ENCODE results near the gene RBKS. TPM values are rescaled to one million over a fixed set of nuclear protein-coding genes. Genes with fewer than 3 reads are reported as not detected.

Gene RBKS
- total and polyA plus RNA-seq, 12 donors = 0.88 to 9.1 (median 5.0) TPM

DNA sequence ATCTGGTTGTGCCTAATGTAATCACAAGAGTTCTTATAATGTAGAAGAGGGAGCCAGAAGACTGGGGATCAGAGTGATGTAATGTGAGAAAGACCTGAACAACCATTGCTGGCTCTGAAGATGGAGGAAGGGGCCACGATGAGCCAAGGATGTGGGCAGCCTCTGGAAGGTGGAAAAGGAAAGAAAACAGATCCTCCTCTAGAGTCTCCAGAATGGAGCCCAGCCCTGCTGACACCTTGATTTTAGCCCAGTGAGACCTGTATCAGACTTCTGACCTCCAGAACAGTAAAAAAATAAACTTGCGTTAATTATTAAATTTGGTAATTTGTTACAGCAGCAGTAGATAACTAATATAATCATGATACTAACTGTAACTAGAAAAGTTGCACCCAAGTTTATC, 3.1 kb downstream of the RBKS start:
- DNase-seq = no peak
- H3K27me3 ChIP-seq = no peaks in the 10 kb centered on the region
- no peaks in the 10 kb centered on the region for H3K36me3 ChIP-seq
- WGBS, 2 donors = 54 to 55% methylated on average over 2 of the region's 2 CpGs
- TF ChIP-seq, protein P1, sequence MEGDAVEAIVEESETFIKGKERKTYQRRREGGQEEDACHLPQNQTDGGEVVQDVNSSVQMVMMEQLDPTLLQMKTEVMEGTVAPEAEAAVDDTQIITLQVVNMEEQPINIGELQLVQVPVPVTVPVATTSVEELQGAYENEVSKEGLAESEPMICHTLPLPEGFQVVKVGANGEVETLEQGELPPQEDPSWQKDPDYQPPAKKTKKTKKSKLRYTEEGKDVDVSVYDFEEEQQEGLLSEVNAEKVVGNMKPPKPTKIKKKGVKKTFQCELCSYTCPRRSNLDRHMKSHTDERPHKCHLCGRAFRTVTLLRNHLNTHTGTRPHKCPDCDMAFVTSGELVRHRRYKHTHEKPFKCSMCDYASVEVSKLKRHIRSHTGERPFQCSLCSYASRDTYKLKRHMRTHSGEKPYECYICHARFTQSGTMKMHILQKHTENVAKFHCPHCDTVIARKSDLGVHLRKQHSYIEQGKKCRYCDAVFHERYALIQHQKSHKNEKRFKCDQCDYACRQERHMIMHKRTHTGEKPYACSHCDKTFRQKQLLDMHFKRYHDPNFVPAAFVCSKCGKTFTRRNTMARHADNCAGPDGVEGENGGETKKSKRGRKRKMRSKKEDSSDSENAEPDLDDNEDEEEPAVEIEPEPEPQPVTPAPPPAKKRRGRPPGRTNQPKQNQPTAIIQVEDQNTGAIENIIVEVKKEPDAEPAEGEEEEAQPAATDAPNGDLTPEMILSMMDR (IDR thresholded peaks at IDR 0.05) = no peak
- peaks cover 0 to 4% (median 0%) of the 10 kb centered on the region in 11 donors for H3K9me3 ChIP-seq
- no peak for ATAC-seq
- H3K27ac ChIP-seq = peak overlapping the region in 1 of 10 donors; percentile 1
- intact Hi-C loops (cut with DNase I) = loop anchor here in 3 of 10 donors (10.0 kb wide), 3 partner anchors 82 to 162 kb away; no protein-coding TSS in a partner anchor
- peaks cover 0 to 34% (median 28%) of the 10 kb centered on the region in 9 donors for H3K4me1 ChIP-seq
- no peak overlapping the region for H3K4me3 ChIP-seq

DNA sequence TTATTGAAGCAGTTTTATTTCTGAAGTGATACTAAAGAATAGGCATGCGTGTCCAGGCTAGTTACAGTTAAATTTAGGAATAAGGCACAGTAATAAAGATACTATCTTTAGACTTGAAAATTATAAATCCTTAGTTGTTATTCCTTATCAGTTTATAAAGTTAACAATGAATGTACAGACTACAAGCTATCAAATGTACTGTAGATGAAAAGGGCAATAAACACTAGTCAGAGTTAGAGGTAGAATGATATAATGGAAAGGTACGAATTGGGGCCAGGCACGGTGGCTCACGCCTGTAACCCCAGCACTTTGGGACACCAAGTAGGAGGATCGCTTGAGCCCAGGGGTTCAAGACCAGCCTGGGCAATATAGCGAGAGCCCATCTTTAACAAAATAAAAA, 3.9 kb downstream of the RBKS start:
- H3K27ac ChIP-seq = no peak overlapping the region
- H3K36me3 ChIP-seq = no peaks in the 10 kb centered on the region
- DNase-seq = no peak
- no peaks in the 10 kb centered on the region for H3K27me3 ChIP-seq
- H3K4me3 ChIP-seq = no peak overlapping the region
- ATAC-seq = no peak
- TF ChIP-seq, protein P1 (IDR thresholded peaks at IDR 0.05) = no peak
- intact Hi-C loops (cut with DNase I) = loop anchor here in 3 of 10 donors (10.0 kb wide), 3 partner anchors 82 to 162 kb away; no protein-coding TSS in a partner anchor
- H3K4me1 ChIP-seq = peaks cover 0 to 27% (median 20%) of the 10 kb centered on the region in 9 donors
- 94 to 95% methylated on average over 6 of the region's 6 CpGs for WGBS, 2 donors
- peaks cover 0 to 8% (median 0%) of the 10 kb centered on the region in 11 donors for H3K9me3 ChIP-seq

DNA sequence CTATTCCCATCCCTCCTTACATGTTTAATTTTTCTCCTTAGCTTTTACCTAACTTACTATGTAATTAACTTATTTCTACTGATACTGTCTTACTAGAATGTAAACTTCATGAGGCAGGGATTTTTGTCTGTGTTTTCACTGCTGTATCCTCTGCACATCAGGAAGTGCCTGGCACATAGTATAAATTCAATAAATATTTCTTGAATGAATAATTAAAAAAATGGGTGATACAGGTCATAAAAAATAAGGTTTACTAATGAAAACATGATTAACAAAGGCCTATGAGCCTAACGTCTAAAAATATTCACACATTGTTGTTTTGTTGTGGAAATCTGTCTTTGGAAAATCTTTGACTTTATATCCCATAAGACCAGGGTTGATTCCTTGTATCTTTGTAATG, 4.5 kb downstream of the RBKS start:
- intact Hi-C loops (cut with DNase I) = loop anchor here in 3 of 10 donors (10.0 kb wide), 3 partner anchors 81 to 161 kb away; no protein-coding TSS in a partner anchor
- H3K36me3 ChIP-seq = no peaks in the 10 kb centered on the region
- ATAC-seq (no peak), DNase-seq (no peak)
- no peaks in the 10 kb centered on the region for H3K27me3 ChIP-seq
- 69 to 78% methylated on average over 1 of the region's 1 CpG for WGBS, 2 donors
- H3K4me1 ChIP-seq = peaks cover 0 to 24% (median 18%) of the 10 kb centered on the region in 9 donors
- H3K9me3 ChIP-seq = peaks cover 0 to 8% (median 0%) of the 10 kb centered on the region in 11 donors
- H3K4me3 ChIP-seq = no peak overlapping the region
- TF ChIP-seq, protein P1 (IDR thresholded peaks at IDR 0.05) = no peak
- H3K27ac ChIP-seq = no peak overlapping the region

DNA sequence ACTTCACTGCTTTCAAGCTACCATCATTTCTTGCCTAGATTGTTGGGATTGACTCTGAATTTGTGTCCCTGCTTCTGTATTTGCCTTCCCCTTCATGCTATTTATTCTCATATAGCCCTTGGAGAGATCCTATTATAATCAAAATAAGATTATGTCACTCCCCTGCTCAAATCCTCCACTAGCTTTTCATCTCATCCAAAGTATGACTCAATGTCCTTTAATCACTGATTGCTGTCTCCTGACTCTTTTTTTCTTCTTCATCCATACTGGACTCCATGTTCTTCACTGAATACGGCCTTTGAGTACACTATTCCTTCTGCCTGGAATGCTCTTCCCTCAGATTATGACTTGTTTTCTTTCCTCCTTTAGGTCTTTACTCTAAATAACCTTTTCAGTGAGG, 5.0 kb downstream of the RBKS start:
- no peak for ATAC-seq
- intact Hi-C loops (cut with DNase I) = loop anchor here in 3 of 10 donors (10.0 kb wide), 3 partner anchors 80 to 160 kb away; no protein-coding TSS in a partner anchor
- no peaks in the 10 kb centered on the region for H3K27me3 ChIP-seq
- peaks cover 0 to 24% (median 18%) of the 10 kb centered on the region in 9 donors for H3K4me1 ChIP-seq
- H3K27ac ChIP-seq = no peak overlapping the region
- DNase-seq = no peak
- H3K4me3 ChIP-seq = no peak overlapping the region
- TF ChIP-seq, protein P1 (IDR thresholded peaks at IDR 0.05) = no peak
- peaks cover 0 to 8% (median 0%) of the 10 kb centered on the region in 11 donors for H3K9me3 ChIP-seq
- 90 to 94% methylated on average over 1 of the region's 1 CpG for WGBS, 2 donors
- no peaks in the 10 kb centered on the region for H3K36me3 ChIP-seq

Data from heart right ventricle (tissue), 16 donors.